HG02678 (cell line): ENCODE data around the gene CCDC78.

Experiments used
- ATAC-seq: cut with Tn5 transposase; IDR thresholded peaks from one replicate; pipeline ENCODE4 v1.9.1; 2021; ENCODE audit warnings: mild to moderate bottlenecking, moderate library complexity; ENCODE audit not compliant: unreplicated experiment

CCDC78 gene

GRCh38 chr16:726438-727290, at the start of gene CCDC78, which contains the start of gene HAGHL:
Gene CCDC78 (minus strand): TSS chr16:726443. CDS start chr16:726367, 76 bp downstream.
Gene HAGHL (plus strand): TSS chr16:727106. CDS start chr16:727510, 404 bp downstream.
- ATAC-seq = peak; percentile 42

GRCh38 chr16:775236-775796, 49.1 kb upstream of the CCDC78 start:
- no peak for ATAC-seq

GRCh38 chr16:774086-775001, 48.1 kb upstream of the CCDC78 start:
- ATAC-seq = no peak

GRCh38 chr16:772959-773358, 46.7 kb upstream of the CCDC78 start:
- ATAC-seq = no peak

- no peak for ATAC-seq
Measured at GRCh38 chr16:770411-770810, 44.2 kb upstream of the CCDC78 start.

- no peak for ATAC-seq
Measured at GRCh38 chr16:769934-770333, 43.7 kb upstream of the CCDC78 start.

GRCh38 chr16:769184-769784, 43.0 kb upstream of the CCDC78 start:
- ATAC-seq = no peak

GRCh38 chr16:768428-768827, 42.2 kb upstream of the CCDC78 start:
- no peak for ATAC-seq

GRCh38 chr16:767743-768235, 41.5 kb upstream of the CCDC78 start:
- no peak for ATAC-seq

- no peak for ATAC-seq
Measured at GRCh38 chr16:766820-767640, 40.8 kb upstream of the CCDC78 start.

- ATAC-seq = no peak
Measured at GRCh38 chr16:766008-766819, 40.0 kb upstream of the CCDC78 start.

- no peak for ATAC-seq
Measured at GRCh38 chr16:765488-765865, 39.2 kb upstream of the CCDC78 start.

- no peak for ATAC-seq
Measured at GRCh38 chr16:764848-765487, 38.7 kb upstream of the CCDC78 start.

- ATAC-seq = no peak
Measured at GRCh38 chr16:764184-764750, 38.0 kb upstream of the CCDC78 start.

GRCh38 chr16:763369-764183, 37.3 kb upstream of the CCDC78 start:
- no peak for ATAC-seq

- ATAC-seq = no peak
Measured at GRCh38 chr16:762595-763268, 36.5 kb upstream of the CCDC78 start.
